Glutamatergic neuron (in vitro differentiated cells): Measurements from ENCODE around the gene SH3GL1. TPM values are rescaled to one million over a fixed set of nuclear protein-coding genes. Genes with fewer than 3 reads are reported as not detected.
A peak's percentile ranks its signal among the peaks of the same experiment; 100 is the strongest.

ENCODE experiments used
- DNase-seq: peaks from one replicate; pipeline ENCODE4 v3.0.0; 2022
- H3K27ac Mint-ChIP-seq: one replicate; pipeline ENCODE4 v1.8.0; 2020; ENCODE audit warnings: mild to moderate bottlenecking, mixed read lengths, inconsistent platforms; ENCODE audit not compliant: unreplicated experiment
- H3K27me3 Mint-ChIP-seq: one replicate; pipeline ENCODE4 v1.8.0; 2020; ENCODE audit warnings: mild to moderate bottlenecking, moderate library complexity, mixed read lengths, inconsistent platforms; ENCODE audit not compliant: unreplicated experiment
- H3K36me3 Mint-ChIP-seq: one replicate; pipeline ENCODE4 v1.8.0; 2020; ENCODE audit warnings: mild to moderate bottlenecking, mixed read lengths, inconsistent platforms; ENCODE audit not compliant: unreplicated experiment
- H3K4me1 Mint-ChIP-seq: one replicate; pipeline ENCODE4 v1.8.0; 2020; ENCODE audit warnings: mild to moderate bottlenecking, low read depth, mixed read lengths, inconsistent platforms; ENCODE audit not compliant: unreplicated experiment
- H3K4me3 Mint-ChIP-seq: one replicate; pipeline ENCODE4 v1.8.0; 2020; ENCODE audit warnings: mild to moderate bottlenecking, mixed read lengths, inconsistent platforms; ENCODE audit not compliant: unreplicated experiment
- H3K9me3 Mint-ChIP-seq: one replicate; pipeline ENCODE4 v1.8.0; 2020; ENCODE audit warnings: mild to moderate bottlenecking, moderate library complexity, mixed read lengths, inconsistent platforms; ENCODE audit not compliant: unreplicated experiment
- total RNA-seq: library from RNA; stranded (reverse); fragmentation: NEBNext Ultra II Directional; extraction: Animal tissue kit (Norgen Biotek cat#: 25700); gene quantifications from one replicate; pipeline ENCODE4 v1.2.1, GENCODE V29; 2021; ENCODE audit not compliant: unreplicated experiment
- TF ChIP-seq, protein P1 (sequence below): fragments of 200-600 bp; sonication (generic); IDR thresholded peaks from one replicate; pipeline ENCODE4 v1.5.0; 2021; ENCODE audit not compliant: partially characterized antibody, unreplicated experiment

SH3GL1 gene
- total RNA-seq, 1 donor from 2014 or later, result 56.3 TPM

DNA sequence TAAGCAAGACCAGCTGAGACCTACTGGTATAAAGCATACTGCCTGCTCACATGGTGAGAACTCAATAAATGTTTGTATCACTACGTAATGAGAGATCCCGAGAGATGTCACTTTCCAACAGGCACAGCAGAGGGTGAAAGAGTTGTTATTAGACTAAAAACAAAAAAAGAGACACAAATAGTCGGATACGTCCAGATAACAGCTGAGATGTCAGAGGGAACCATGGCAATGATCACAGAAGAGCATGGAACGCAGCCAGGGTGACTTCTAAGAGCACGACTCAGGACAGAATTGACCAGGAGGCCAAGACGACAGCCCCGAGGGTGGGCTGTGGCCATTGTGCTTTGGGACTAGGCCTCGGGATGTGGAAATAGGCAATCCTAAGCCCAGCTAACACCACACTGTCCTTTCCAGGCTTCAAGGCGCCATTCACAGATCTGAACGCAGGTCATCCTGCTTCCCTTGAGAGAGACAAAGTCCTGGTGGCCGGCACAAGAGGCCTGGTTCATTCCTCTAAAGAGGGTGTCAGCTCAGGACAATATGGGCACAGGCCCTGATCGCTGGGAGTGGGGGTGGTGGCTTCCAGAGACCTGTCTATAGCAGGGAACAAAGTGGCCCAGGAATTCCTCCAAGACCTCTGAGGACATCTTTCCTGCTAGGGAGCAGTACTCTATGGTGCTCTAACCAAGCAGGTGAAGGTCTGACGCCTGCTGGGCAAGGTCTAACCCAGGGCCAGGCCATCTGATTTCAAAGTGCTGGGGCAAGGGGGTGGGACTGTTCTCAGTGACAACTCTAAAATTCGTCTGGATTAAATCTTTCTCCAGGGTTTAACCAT lies 3.2 kb downstream of the SH3GL1 start:
- TF ChIP-seq, protein P1, sequence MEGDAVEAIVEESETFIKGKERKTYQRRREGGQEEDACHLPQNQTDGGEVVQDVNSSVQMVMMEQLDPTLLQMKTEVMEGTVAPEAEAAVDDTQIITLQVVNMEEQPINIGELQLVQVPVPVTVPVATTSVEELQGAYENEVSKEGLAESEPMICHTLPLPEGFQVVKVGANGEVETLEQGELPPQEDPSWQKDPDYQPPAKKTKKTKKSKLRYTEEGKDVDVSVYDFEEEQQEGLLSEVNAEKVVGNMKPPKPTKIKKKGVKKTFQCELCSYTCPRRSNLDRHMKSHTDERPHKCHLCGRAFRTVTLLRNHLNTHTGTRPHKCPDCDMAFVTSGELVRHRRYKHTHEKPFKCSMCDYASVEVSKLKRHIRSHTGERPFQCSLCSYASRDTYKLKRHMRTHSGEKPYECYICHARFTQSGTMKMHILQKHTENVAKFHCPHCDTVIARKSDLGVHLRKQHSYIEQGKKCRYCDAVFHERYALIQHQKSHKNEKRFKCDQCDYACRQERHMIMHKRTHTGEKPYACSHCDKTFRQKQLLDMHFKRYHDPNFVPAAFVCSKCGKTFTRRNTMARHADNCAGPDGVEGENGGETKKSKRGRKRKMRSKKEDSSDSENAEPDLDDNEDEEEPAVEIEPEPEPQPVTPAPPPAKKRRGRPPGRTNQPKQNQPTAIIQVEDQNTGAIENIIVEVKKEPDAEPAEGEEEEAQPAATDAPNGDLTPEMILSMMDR, result no peak
- Mint-ChIP-seq H3K27me3 (peaks cover 3% of the 10 kb centered on the region), H3K4me3 (peak overlapping the region; percentile 39), H3K36me3 (no peaks in the 10 kb centered on the region), H3K9me3 (no peaks in the 10 kb centered on the region), H3K27ac (peak overlapping the region; percentile 24), H3K4me1 (peaks cover 18% of the 10 kb centered on the region)
- DNase-seq, result no peak

DNA sequence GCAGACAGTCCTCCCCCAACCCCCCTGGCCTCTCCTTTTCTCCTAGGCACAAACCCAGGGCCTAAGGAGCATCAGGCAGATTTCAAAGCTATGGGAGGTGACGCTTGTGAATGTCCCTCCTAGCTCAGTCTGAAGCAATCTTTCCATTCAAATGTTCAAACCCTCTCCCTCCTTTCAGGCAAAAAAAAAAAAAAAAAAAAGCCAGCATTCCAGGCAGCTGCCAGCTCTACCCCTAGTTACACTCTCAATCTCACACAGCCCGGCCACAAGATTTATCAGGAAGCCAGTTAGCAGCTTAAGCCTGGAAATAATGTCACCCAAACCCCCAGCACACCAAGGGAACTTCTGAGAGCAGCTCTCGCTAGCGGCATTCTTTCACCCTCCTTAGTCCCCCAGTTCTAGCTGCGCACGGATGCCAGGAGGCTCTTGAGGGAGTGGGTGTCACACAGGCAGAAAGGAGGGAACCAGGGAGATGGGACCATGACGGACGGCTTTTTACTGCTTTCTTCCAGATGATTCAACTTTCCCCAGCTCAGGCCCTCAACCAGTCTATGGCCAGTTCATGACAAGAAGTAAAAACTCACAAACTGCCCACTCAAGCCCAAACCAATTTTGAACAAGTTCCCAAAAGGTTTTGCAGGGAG lies 6.3 kb downstream of the SH3GL1 start:
- Mint-ChIP-seq H3K27me3 (peaks cover 5% of the 10 kb centered on the region), H3K9me3 (peaks cover 1% of the 10 kb centered on the region), H3K4me3 (peak overlapping the region; percentile 13), H3K27ac (peak overlapping the region; percentile 25), H3K36me3 (no peaks in the 10 kb centered on the region), H3K4me1 (peaks cover 39% of the 10 kb centered on the region)
- TF ChIP-seq, protein P1, result no peak
- no peak for DNase-seq

DNA sequence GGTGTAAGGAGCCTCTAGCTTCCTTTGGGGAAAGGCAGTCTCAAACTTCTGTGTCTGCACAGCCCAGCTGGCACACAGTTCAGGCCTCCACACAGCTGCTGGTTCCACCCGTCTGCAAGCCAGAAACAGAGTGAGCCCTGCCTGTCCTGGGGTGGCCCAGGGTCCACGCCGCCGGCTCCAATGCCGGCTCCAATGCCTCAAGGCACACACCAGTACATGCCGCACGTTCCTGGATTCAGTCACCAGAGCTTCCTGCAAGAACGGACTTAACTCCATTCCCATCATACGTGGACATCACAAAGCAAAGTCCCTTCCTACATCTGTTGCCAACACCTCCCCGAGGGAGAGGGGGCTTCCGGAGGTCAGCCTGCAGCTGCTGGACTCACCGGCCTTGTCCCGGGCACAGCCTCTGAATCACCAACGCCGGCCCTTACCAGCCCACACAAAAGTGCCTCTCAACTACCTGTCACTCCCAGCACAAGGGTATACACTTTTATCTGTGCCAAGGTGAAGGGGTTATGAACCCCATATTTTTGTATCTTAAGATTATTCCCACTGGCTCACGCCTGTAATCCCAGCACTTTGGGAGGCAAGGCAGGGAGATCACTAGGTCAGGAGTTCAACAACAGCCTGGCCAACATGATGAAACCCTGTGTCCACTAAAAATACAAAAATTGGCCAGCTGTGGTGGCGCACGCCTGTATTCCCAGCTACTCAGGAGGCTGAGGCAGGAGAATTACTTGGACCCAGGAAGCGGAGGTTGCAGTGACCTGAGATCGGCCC lies 8.5 kb downstream of the SH3GL1 start:
- DNase-seq, result no peak
- Mint-ChIP-seq H3K4me3 (no peak overlapping the region), H3K27ac (no peak overlapping the region), H3K36me3 (no peaks in the 10 kb centered on the region), H3K27me3 (peaks cover 6% of the 10 kb centered on the region), H3K4me1 (peaks cover 45% of the 10 kb centered on the region), H3K9me3 (peaks cover 1% of the 10 kb centered on the region)
- TF ChIP-seq, protein P1, result no peak

DNA sequence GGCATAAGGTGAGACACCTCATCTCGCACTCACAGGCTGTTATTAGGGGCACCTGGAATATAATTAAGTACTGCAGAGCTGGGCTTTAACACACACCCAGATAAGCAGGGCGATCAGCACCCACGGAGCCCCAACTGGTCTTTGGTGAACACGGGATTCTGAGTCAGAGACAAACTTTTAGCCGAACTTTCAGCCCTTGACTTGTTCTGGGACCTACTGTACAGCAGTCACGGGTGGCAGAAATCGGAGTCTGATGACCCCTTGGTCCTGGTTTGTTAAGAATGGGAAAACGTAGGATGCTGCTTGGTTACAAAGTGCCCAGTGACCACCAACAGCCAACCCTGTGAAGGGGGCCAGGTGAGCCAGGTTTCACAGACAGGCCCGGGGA lies 9.0 kb downstream of the SH3GL1 start:
- no peaks in the 10 kb centered on the region for H3K36me3 Mint-ChIP-seq
- DNase-seq, result no peak
- TF ChIP-seq, protein P1, result no peak
- H3K27ac Mint-ChIP-seq, result no peak overlapping the region
- H3K9me3 Mint-ChIP-seq, result peaks cover 1% of the 10 kb centered on the region
- peaks cover 40% of the 10 kb centered on the region for H3K4me1 Mint-ChIP-seq
- H3K27me3 Mint-ChIP-seq, result peaks cover 6% of the 10 kb centered on the region
- no peak overlapping the region for H3K4me3 Mint-ChIP-seq
